K562 (cell line): ENCODE results near the gene HYPK. TPM values are rescaled to one million over a fixed set of nuclear protein-coding genes. Genes with fewer than 3 reads are reported as not detected.

Source experiments
- ARID2 ChIP-seq: fragments of 450-650 bp; IDR thresholded peaks from 2 replicates; pipeline ENCODE4 v1.6.1; 2017; ENCODE audit warnings: antibody characterized with exemption, mild to moderate bottlenecking
- JUND ChIP-seq, 2 experiments: IDR thresholded peaks; 2 replicates in 1 of 2; 3 replicates in 1 of 2; pipeline ENCODE4 v1.6.1; 2011; ENCODE audit warnings: borderline replicate concordance in 2 of 2, low read depth in 2 of 2, low read length in 2 of 2, improper control_type of control experiment in 1 of 2, missing biosample characterization in 1 of 2, missing genetic modification characterization in 1 of 2, missing genetic modification reagents in 1 of 2
- MEF2A ChIP-seq: IDR thresholded peaks from 2 replicates; pipeline ENCODE4 v1.6.1; 2011; ENCODE audit warnings: low read depth, mild to moderate bottlenecking, low read length, moderate library complexity; ENCODE audit not compliant: control insufficient read depth
- MYBL2 ChIP-seq, 2 experiments: fragments of 450-650 bp in 1 of 2; sonication (generic) in 1 of 2; formaldehyde crosslinking in 1 of 2; IDR thresholded peaks; 2 replicates each; pipeline versions ENCODE4 v1.6.1 to v1.8.1; 2017 to 2022; ENCODE audit warnings: borderline replicate concordance in 1 of 2, inconsistent platforms in 1 of 2, low read depth in 1 of 2, mild to moderate bottlenecking in 1 of 2, missing genetic modification reagents in 1 of 2, moderate library complexity in 1 of 2
- NFIX ChIP-seq: fragments of 250-450 bp; sonication (Bioruptor Pico); IDR thresholded peaks from 2 replicates; pipeline ENCODE4 v1.4.0; 2020; ENCODE audit warnings: low read depth, mild to moderate bottlenecking, moderate library complexity
- NR2C2 ChIP-seq, 2 experiments: fragments of 200-800 bp in 1 of 2; sonication (Bioruptor generic) in 1 of 2; sonication (generic) in 1 of 2; formaldehyde crosslinking in 1 of 2; IDR thresholded peaks; 2 replicates each; pipeline versions ENCODE4 v1.6.1 to v1.8.0; 2016 to 2022; ENCODE audit warnings: mild to moderate bottlenecking in 1 of 2, missing compliant biosample characterization in 1 of 2, missing genetic modification characterization in 1 of 2, missing genetic modification reagents in 1 of 2
- RCOR1 ChIP-seq, 2 experiments: IDR thresholded peaks; 2 replicates each; pipeline ENCODE4 v1.6.1; 2012; ENCODE audit warnings: low read depth in 2 of 2, low read length in 2 of 2, borderline replicate concordance in 1 of 2, improper control_type of control experiment in 1 of 2
- SMAD1 ChIP-seq: fragments of 150-350 bp; IDR thresholded peaks from 2 replicates; pipeline ENCODE4 v1.6.1; 2014; ENCODE audit warnings: low read length, low read depth; ENCODE audit not compliant: partially characterized antibody
- TBL1XR1 ChIP-seq, 2 experiments: IDR thresholded peaks; 2 replicates each; pipeline ENCODE4 v1.6.1; 2012; ENCODE audit warnings: improper control_type of control experiment in 2 of 2, low read length in 2 of 2, mild to moderate bottlenecking in 1 of 2
- TEAD4 ChIP-seq, 2 experiments: sonication (generic) in 1 of 2; formaldehyde crosslinking in 1 of 2; IDR thresholded peaks; 2 replicates each; pipeline versions ENCODE4 v1.6.1 to v1.8.0; 2012 to 2022; ENCODE audit warnings: borderline replicate concordance in 1 of 2, inconsistent platforms in 1 of 2, low read length in 1 of 2, mild to moderate bottlenecking in 1 of 2, missing genetic modification reagents in 1 of 2
- THRAP3 ChIP-seq: fragments of 450-650 bp; IDR thresholded peaks from 2 replicates; pipeline ENCODE4 v1.6.1; 2016; ENCODE audit warnings: mild to moderate bottlenecking, inconsistent platforms, borderline replicate concordance
- ZBTB8A ChIP-seq: fragments of 450-650 bp; IDR thresholded peaks from 2 replicates; pipeline ENCODE4 v1.6.1; 2018; ENCODE audit warnings: mild to moderate bottlenecking, moderate library complexity; ENCODE audit not compliant: partially characterized antibody
- polyA plus RNA-seq, 8 experiments: library from polyadenylated mRNA; depleted of rRNA in 4 of 8; stranded (reverse) in 5 of 8; unstranded in 3 of 8; fragments of >200 nt; fragmentation: Nextera tagmentation in 2 of 8; fragmentation: Illumina TruSeq in 1 of 8; extraction: Ambion mirVana in 2 of 8; extraction: Trizol in 1 of 8; gene quantifications; 2 replicates each; pipeline versions ENCODE4 v1.2.1 to v1.2.3, GENCODE V29; 2011 to 2014; ENCODE audit warnings: inconsistent platforms in 1 of 8, missing spikeins in 1 of 8
- total RNA-seq, 7 experiments: library from RNA; depleted of rRNA in 6 of 7; stranded (reverse); fragments of >200 nt in 6 of 7; fragmentation: Illumina TruSeq in 2 of 7; extraction: Trizol in 2 of 7; gene quantifications; 2 replicates each; pipeline versions ENCODE4 v1.2.1 to v1.2.3, GENCODE V29; 2011 to 2021; ENCODE audit warnings: low replicate concordance in 1 of 7
- TF ChIP-seq, protein P1 (sequence below): fragments of 250-450 bp; sonication (Bioruptor Pico); IDR thresholded peaks from 2 replicates; pipeline ENCODE4 v1.8.0; 2021; ENCODE audit warnings: moderate library complexity, mild to moderate bottlenecking, inconsistent platforms
- TF ChIP-seq, protein P2 (sequence below): sonication (generic); formaldehyde crosslinking; IDR thresholded peaks from 2 replicates; pipeline ENCODE4 v1.9.0; 2022; ENCODE audit warnings: mild to moderate bottlenecking, missing genetic modification reagents
- TF ChIP-seq, protein P3 (sequence below): fragments of 450-650 bp; IDR thresholded peaks from 2 replicates; pipeline ENCODE4 v1.6.1; 2017; ENCODE audit warnings: antibody characterized with exemption
- TF ChIP-seq, protein P4 (sequence below), 2 experiments: fragments of 200-800 bp in 1 of 2; sonication (Bioruptor generic) in 1 of 2; sonication (generic) in 1 of 2; formaldehyde crosslinking in 1 of 2; IDR thresholded peaks in 1 of 2; conservative IDR thresholded peaks in 1 of 2; 2 replicates each; pipeline versions ENCODE4 v1.5.0 to v1.6.1; 2016 to 2020; ENCODE audit warnings: missing compliant biosample characterization in 1 of 2, missing genetic modification characterization in 1 of 2, missing genetic modification reagents in 1 of 2
- TF ChIP-seq, protein P5 (sequence below), 2 experiments: fragments of 250-450 bp in 1 of 2; fragments of 450-650 bp in 1 of 2; sonication (Bioruptor Pico) in 1 of 2; IDR thresholded peaks; 2 replicates each; pipeline versions ENCODE4 v1.6.1 to v1.8.0; 2016 to 2021; ENCODE audit warnings: mild to moderate bottlenecking in 2 of 2, moderate library complexity in 2 of 2, missing compliant biosample characterization in 1 of 2, missing genetic modification characterization in 1 of 2

Gene HYPK
- total and polyA plus RNA-seq, 9 of the 15 experiments (the other 6 are each of a cell fraction or from before 2014, with no cell fraction given), result 7.2 to 28.0 (median 21.1) TPM

DNA sequence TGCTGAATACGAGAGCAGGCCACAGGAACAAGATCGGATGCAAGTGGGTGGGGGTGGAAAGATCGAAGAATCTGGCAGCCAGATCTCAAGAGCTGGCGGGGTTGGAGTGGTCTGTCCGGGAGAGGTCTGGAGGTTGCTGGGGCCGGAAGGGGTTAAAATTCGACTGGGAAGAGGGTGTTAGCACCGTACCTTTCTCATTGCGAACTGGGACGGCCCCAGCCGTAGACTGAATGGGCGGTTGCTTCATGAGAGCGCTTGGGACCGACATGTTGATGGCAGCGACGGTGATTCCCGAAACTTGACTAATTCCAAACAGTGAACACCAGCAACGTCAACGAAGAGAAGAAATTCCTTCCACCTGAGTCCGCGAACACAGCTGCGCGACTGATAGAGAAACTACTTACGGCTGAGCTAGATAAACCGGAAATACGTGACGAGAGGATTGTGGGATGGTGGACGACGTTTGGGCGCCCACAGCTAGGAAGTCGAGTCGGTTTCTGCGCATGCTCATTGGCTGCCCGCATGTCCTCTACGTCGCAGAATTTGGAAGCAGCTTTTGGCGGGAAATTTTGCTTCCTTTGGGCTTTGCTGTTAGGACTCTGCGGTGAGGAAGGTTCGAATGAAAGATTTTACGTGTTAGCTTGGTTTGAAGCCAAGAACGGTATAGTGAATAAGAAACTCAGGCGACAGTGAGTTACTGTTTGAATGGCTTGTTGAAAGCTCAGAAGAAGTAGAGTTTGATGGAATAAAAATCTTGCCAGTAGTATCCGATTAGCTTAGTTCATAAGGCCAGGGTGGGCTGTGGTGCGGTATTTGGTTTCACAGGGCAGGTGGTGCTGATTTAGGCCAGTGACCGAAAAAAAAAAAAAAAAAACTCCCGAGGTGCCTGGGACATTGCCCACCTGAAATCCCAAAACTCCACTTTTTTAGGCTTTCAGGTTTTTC lies 24.2 kb downstream of the HYPK start, which contains the start of gene MFAP1 (continued):
- TF ChIP-seq TEAD4 (IDR thresholded peaks at IDR 0.05; ENCODE audit: low read length) (peak; percentile 77), TEAD4 (CRISPR knock-in tag; IDR thresholded peaks at IDR 0.05; ENCODE audit: borderline replicate concordance) (no peak), RCOR1 (IDR thresholded peaks at IDR 0.05; ENCODE audit: borderline replicate concordance in 1 of 2, low read depth in 2 of 2, low read length in 2 of 2) (peak in 1 of 2 experiments; percentile 30; a peak in 1 of 4 replicates), MYBL2 (IDR thresholded peaks at IDR 0.05; ENCODE audit: low read depth) (peak; percentile 74), MYBL2 (CRISPR knock-in tag; IDR thresholded peaks at IDR 0.05; ENCODE audit: borderline replicate concordance) (no peak), NFIX (CRISPR knock-in tag) (no peak), MEF2A (0 out of 2 replicates have a peak, but pooled peaks have one; percentile 6), TBL1XR1 (IDR thresholded peaks at IDR 0.05; ENCODE audit: low read length in 2 of 2) (peak; percentile 41 to 50; a peak in 2 of 4 replicates), JUND (IDR thresholded peaks at IDR 0.05; ENCODE audit: borderline replicate concordance, low read depth, low read length) (peak; percentile 46; the same call in 1 of the 2 replicates), JUND (tag; IDR thresholded peaks at IDR 0.05; ENCODE audit: borderline replicate concordance, low read depth, low read length) (peak; percentile 25; the same call in 1 of the 3 replicates), THRAP3 (peak; percentile 39; the same call in 1 of the 2 replicates), ZBTB8A (no peak), NR2C2 (CRISPR knock-in tag; IDR thresholded peaks at IDR 0.05) (peak; percentile 48; the same call in 1 of the 2 replicates), NR2C2 (tag; IDR thresholded peaks at IDR 0.05) (peak; percentile 66), SMAD1 (peak; percentile 51), ARID2 (0 out of 2 replicates have a peak, but pooled peaks have one; percentile 33)
- TF ChIP-seq, protein P1, sequence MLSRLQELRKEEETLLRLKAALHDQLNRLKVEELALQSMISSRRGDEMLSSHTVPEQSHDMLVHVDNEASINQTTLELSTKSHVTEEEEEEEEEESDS (CRISPR knock-in tag), result no peak
- TF ChIP-seq, protein P2, sequence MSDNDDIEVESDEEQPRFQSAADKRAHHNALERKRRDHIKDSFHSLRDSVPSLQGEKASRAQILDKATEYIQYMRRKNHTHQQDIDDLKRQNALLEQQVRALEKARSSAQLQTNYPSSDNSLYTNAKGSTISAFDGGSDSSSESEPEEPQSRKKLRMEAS (CRISPR knock-in tag), result peak; percentile 98
- TF ChIP-seq, protein P3, sequence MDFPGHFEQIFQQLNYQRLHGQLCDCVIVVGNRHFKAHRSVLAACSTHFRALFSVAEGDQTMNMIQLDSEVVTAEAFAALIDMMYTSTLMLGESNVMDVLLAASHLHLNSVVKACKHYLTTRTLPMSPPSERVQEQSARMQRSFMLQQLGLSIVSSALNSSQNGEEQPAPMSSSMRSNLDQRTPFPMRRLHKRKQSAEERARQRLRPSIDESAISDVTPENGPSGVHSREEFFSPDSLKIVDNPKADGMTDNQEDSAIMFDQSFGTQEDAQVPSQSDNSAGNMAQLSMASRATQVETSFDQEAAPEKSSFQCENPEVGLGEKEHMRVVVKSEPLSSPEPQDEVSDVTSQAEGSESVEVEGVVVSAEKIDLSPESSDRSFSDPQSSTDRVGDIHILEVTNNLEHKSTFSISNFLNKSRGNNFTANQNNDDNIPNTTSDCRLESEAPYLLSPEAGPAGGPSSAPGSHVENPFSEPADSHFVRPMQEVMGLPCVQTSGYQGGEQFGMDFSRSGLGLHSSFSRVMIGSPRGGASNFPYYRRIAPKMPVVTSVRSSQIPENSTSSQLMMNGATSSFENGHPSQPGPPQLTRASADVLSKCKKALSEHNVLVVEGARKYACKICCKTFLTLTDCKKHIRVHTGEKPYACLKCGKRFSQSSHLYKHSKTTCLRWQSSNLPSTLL, result peak; percentile 80
- TF ChIP-seq, protein P4, sequence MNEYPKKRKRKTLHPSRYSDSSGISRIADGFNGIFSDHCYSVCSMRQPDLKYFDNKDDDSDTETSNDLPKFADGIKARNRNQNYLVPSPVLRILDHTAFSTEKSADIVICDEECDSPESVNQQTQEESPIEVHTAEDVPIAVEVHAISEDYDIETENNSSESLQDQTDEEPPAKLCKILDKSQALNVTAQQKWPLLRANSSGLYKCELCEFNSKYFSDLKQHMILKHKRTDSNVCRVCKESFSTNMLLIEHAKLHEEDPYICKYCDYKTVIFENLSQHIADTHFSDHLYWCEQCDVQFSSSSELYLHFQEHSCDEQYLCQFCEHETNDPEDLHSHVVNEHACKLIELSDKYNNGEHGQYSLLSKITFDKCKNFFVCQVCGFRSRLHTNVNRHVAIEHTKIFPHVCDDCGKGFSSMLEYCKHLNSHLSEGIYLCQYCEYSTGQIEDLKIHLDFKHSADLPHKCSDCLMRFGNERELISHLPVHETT (CRISPR knock-in tag; conservative IDR thresholded peaks at IDR 0.05 in 1 of 2, IDR thresholded peaks at IDR 0.05 in 1 of 2), result peak in 1 of 2 experiments; percentile 68; a peak in 2 of 4 replicates
- TF ChIP-seq, protein P5, sequence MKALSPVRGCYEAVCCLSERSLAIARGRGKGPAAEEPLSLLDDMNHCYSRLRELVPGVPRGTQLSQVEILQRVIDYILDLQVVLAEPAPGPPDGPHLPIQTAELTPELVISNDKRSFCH (CRISPR knock-in tag; IDR thresholded peaks at IDR 0.05), result no peak
- TF ChIP-seq, protein P5 (tag; IDR thresholded peaks at IDR 0.05), result peak; percentile 45; the same call in 1 of the 2 replicates
